GM12864 (cell line): ENCODE data around the gene NUP133.
A peak's percentile ranks its signal among the peaks of the same experiment; 100 is the strongest.

Experiments used
- DNase-seq: peaks from one replicate; pipeline ENCODE4 v3.0.0-alpha.2; 2011; ENCODE audit warnings: low read depth
- H3K4me3 ChIP-seq: 2 replicates; pipeline ENCODE4 v1.5.1; 2011; ENCODE audit warnings: mild to moderate bottlenecking, low read depth, low read length, control low read depth
- TF ChIP-seq, protein P1 (sequence below): IDR thresholded peaks from 2 replicates; pipeline ENCODE4 v1.5.1; 2011; ENCODE audit warnings: low read depth, mild to moderate bottlenecking, moderate library complexity, low read length, control low read depth, inconsistent platforms; ENCODE audit errors: missing control alignments

NUP133 gene

DNA sequence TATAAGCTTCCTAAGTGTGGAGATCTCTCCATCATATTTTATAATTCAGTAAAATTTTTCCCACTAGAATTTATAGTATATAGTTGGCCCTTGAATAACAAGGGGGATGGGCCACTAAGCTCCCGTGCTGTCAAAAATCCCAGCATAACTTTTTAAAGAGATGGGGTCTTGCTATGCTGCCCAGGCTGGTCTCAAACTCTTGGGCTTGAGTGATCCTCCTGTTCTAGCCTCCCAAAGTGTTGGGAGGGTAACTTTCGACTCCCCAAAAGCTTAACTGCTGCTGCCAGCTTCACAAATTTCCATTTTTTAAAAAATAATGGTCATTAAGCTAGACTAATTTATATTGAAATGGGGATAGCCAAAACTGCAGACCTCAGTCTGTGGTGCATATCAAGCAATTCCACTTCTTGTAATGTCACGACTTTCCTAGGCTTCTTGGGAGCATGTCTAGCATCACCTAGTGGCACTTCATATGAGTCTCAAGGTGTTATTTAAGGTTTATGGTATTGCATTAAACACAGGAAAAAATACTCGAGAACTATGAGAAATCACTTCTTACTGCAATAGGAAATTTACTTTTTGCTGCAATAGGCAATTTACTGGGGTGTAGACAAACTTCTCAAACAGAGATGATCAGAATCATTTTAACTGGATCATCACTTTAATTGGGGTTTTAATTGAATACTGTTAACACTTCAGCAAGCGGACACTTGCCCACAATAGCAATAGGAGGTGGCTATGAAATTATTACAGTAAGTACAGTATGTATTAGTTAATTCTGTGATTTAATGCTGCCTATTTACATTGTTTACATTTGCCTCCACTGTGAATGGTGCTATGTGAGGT is 55.0 kb downstream of the NUP133 start:
- no peak for DNase-seq

DNA sequence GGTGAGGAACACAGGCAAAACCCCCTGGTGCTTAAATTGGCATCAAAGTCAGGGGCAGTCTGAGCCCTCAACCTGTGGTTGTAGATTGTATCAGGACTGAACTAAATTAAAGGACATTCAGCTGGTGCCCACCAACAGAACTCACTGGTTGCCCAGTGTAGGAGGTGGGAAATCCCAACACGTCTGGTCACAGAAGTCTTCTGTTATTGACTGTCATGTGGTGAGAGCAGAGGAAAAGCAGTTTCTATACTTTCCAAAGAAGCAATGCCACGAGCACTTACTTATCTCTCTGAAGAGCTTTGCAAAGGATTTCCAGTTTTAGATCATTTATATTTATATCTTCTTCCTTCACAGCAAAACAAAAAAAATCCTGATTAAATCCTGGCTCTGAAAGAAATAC is 59.3 kb downstream of the NUP133 start:
- TF ChIP-seq, protein P1, sequence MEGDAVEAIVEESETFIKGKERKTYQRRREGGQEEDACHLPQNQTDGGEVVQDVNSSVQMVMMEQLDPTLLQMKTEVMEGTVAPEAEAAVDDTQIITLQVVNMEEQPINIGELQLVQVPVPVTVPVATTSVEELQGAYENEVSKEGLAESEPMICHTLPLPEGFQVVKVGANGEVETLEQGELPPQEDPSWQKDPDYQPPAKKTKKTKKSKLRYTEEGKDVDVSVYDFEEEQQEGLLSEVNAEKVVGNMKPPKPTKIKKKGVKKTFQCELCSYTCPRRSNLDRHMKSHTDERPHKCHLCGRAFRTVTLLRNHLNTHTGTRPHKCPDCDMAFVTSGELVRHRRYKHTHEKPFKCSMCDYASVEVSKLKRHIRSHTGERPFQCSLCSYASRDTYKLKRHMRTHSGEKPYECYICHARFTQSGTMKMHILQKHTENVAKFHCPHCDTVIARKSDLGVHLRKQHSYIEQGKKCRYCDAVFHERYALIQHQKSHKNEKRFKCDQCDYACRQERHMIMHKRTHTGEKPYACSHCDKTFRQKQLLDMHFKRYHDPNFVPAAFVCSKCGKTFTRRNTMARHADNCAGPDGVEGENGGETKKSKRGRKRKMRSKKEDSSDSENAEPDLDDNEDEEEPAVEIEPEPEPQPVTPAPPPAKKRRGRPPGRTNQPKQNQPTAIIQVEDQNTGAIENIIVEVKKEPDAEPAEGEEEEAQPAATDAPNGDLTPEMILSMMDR, result no peak
- DNase-seq, result no peak

More for the DNA sequence above, 55.0 kb downstream of the NUP133 start:
- TF ChIP-seq, protein P1, result peak; percentile 39
- H3K4me3 ChIP-seq, result no peak overlapping the region

DNA sequence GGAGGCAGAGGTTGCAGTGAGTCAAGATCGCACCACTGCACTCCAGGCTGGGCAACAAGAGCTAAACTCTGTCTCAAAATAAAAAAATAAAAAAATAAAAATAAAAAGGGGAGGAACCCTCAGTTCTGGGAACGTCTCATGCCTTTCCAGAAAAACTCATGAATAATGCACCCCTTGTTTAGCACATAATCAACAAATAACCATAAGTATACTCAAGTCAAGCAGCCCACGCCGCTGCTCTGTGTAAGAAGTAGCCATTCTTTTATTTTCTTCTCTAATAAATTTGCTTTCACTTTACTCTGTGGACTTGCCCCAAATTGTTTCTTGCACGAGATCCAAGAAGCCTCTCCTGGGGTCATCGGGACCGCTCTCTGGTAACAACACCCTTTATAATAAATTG is 59.8 kb downstream of the NUP133 start:
- TF ChIP-seq, protein P1, result no peak
- no peak overlapping the region for H3K4me3 ChIP-seq
- no peak for DNase-seq

More for the DNA sequence above, 59.3 kb downstream of the NUP133 start:
- no peak overlapping the region for H3K4me3 ChIP-seq

DNA sequence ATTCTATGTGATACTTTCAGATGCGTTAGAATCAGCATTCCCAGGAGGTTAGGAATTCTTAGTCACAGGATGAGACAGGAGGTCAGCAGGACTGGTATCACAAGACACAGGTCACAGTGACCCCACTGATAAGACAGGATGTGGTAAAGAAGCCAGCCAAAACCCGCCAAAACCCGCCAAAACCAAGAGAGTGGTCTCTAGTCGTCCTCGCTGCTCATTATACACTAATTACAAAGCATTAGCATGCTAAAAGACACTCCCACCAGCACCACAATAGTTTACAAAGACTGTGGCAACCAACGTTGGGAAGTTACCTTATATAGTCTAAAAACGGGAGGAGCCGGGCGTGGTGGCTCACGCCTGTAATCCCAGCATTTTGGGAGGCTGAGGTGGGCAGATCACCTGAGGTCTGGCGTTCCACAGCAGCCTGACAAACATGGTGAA is 60.3 kb downstream of the NUP133 start:
- no peak for DNase-seq
- TF ChIP-seq, protein P1, result no peak
- no peak overlapping the region for H3K4me3 ChIP-seq

DNA sequence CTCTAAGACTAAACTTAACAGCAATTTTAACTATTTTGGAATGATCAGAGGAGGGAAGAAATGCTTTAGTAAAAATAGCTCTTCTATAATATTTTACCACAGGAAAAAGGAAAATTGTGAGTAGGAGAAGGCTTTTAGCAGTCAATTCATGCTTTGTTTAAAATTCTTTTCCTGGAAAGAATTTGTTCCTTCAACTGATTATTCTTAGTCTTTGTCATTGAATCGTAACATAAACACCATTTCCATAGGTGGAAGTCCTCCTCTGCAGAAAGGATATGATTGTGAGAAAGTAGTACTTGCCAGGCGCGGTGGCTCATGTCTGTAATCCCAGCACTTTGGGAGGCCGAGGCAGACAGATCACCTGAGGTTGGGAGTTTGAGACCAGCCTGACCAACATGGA is 62.3 kb downstream of the NUP133 start:
- TF ChIP-seq, protein P1, result no peak
- DNase-seq, result no peak
- no peak overlapping the region for H3K4me3 ChIP-seq

DNA sequence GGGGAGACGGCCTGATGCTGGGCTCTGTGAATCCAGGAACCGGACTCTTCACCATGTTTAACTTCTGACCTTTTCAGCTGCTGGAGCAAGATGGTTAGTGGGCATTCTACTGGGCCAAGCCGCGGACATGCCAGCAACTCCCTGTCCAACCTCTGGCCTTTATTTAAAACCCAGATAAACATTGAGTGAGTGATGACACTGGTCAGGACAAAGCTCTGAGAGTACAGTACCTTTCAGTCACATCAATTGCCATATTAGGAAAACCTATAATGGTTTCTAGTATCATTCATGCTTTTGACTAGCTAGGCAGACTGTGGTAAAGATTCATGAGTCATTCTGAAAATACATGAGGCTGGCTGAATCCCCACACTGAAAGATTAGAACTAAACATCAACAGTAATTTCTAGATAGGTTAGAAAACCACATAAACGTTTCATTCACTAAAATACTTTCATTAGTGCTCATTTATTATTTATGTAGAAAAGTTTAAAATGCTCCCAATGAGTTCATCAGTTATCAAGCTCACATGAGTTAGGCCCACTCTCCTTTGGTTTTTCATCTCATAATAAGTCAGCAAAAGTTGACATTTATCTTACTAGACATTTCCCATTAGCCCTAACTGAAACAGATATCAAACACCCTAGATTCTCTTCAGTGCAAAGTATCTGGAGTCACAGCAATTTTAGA is 67.1 kb downstream of the NUP133 start:
- H3K4me3 ChIP-seq, result no peak overlapping the region
- peak; percentile 72 for DNase-seq
- TF ChIP-seq, protein P1, result no peak
